ENCODE results near the gene STIMATE.

Gene STIMATE

DNA sequence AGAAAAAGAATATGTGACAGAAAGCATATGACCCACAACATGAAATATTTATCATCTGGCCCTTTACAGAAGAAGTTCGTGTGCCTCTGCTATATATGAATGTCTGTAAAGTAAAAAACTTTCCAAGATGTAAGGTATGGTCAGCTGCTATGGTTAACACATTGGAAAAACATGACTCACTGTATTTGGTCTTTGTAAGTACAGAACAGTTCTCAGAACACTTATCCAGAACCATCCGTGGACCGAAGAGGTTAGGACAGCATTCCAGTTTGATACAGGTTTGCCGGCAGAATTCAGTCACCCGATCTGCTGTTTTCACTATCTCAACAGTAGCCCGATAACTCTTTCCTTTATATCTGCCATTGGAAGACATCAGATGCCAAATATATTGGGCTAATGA lies 13.5 kb upstream of the STIMATE start:
- TF ChIP-seq SIN3A (IDR thresholded peaks at IDR 0.05; ENCODE audit: borderline replicate concordance, insufficient read depth, low read length) (no peak), FOXP2 (optimal IDR thresholded peaks at IDR 0.05; ENCODE audit: borderline replicate concordance, extremely low read depth, extremely low read length, insufficient read depth) (no peak), TAF1 (IDR thresholded peaks at IDR 0.05; ENCODE audit: borderline replicate concordance, insufficient read depth, low read length) (no peak), POLR2AphosphoS5 (IDR thresholded peaks at IDR 0.05; ENCODE audit: low read depth, low read length) (no peak)
- TF ChIP-seq, protein P1, sequence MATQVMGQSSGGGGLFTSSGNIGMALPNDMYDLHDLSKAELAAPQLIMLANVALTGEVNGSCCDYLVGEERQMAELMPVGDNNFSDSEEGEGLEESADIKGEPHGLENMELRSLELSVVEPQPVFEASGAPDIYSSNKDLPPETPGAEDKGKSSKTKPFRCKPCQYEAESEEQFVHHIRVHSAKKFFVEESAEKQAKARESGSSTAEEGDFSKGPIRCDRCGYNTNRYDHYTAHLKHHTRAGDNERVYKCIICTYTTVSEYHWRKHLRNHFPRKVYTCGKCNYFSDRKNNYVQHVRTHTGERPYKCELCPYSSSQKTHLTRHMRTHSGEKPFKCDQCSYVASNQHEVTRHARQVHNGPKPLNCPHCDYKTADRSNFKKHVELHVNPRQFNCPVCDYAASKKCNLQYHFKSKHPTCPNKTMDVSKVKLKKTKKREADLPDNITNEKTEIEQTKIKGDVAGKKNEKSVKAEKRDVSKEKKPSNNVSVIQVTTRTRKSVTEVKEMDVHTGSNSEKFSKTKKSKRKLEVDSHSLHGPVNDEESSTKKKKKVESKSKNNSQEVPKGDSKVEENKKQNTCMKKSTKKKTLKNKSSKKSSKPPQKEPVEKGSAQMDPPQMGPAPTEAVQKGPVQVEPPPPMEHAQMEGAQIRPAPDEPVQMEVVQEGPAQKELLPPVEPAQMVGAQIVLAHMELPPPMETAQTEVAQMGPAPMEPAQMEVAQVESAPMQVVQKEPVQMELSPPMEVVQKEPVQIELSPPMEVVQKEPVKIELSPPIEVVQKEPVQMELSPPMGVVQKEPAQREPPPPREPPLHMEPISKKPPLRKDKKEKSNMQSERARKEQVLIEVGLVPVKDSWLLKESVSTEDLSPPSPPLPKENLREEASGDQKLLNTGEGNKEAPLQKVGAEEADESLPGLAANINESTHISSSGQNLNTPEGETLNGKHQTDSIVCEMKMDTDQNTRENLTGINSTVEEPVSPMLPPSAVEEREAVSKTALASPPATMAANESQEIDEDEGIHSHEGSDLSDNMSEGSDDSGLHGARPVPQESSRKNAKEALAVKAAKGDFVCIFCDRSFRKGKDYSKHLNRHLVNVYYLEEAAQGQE (IDR thresholded peaks at IDR 0.05; ENCODE audit: insufficient read depth in 1 of 2, low read depth in 2 of 2, low read length in 2 of 2): no peak

DNA sequence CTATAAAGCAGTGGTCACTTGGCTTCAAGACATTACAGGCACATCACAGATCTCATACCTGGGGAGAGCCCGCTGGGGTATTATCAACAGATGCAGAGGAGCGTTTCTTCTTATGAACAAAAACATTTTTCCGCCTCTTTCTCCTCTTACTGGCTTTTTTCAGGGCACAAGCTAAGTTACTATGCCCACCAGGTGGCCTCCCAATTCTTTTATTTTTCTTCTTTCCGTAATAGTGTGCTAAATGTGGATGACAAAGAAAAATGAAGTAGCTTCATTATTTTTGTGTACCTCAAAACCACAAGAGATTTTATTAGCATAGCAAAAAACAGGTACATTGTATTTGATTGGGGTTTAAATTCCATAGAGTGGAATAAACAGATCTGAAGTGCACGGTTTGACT lies 10.1 kb upstream of the STIMATE start:
- TF ChIP-seq FOXP2 (optimal IDR thresholded peaks at IDR 0.05; ENCODE audit: borderline replicate concordance, extremely low read depth, extremely low read length, insufficient read depth) (no peak), TAF1 (IDR thresholded peaks at IDR 0.05; ENCODE audit: borderline replicate concordance, insufficient read depth, low read length) (no peak), SIN3A (IDR thresholded peaks at IDR 0.05; ENCODE audit: borderline replicate concordance, insufficient read depth, low read length) (no peak), POLR2AphosphoS5 (IDR thresholded peaks at IDR 0.05; ENCODE audit: low read depth, low read length) (no peak)
- TF ChIP-seq, protein P1 (IDR thresholded peaks at IDR 0.05; ENCODE audit: insufficient read depth in 1 of 2, low read depth in 2 of 2, low read length in 2 of 2): no peak

DNA sequence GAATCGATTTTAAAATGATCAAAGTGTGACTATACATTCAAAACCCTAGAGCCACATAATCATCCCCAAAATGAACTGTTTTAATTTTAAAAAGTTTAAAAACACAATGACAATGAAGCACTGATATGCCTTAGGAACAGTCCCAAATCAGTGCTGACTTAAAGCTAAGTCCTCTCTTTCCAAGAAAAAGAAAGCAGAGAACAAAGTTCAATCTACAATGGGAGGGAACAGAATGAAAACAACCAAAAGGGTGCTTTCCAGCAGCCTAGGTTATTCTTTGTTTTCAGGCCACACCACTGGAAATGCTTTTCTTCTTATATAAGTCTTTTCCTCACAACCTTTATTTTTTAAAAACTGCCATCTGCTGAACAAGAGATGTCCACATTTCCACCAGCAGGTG lies 7.2 kb upstream of the STIMATE start:
- TF ChIP-seq, protein P1 (IDR thresholded peaks at IDR 0.05; ENCODE audit: insufficient read depth in 1 of 2, low read depth in 2 of 2, low read length in 2 of 2): no peak
- no peak for TF ChIP-seq TAF1 (IDR thresholded peaks at IDR 0.05; ENCODE audit: borderline replicate concordance, insufficient read depth, low read length)
- no peak for TF ChIP-seq POLR2AphosphoS5 (IDR thresholded peaks at IDR 0.05; ENCODE audit: low read depth, low read length)
- TF ChIP-seq FOXP2 (optimal IDR thresholded peaks at IDR 0.05; ENCODE audit: borderline replicate concordance, extremely low read depth, extremely low read length, insufficient read depth): no peak
- no peak for TF ChIP-seq SIN3A (IDR thresholded peaks at IDR 0.05; ENCODE audit: borderline replicate concordance, insufficient read depth, low read length)

DNA sequence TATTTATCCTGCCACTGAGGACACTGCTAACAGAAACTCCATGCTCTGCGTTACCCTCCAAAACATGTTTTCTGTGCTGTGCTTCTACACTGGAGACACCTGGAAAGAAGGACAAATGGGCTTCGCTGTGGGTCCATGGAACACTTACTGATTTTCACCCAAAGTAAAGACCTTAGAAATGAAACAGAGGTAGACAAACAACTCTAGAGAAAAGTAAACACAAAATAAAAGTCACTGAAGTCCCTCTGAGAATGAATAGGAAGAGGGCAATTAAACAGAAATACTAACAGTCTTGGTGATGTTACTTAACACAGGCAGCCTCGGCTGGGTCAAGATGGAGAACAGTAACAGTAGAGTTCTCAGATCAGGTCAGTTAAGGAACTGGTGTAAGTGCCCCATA lies 6.7 kb upstream of the STIMATE start:
- no peak for TF ChIP-seq TAF1 (IDR thresholded peaks at IDR 0.05; ENCODE audit: borderline replicate concordance, insufficient read depth, low read length)
- TF ChIP-seq, protein P1 (IDR thresholded peaks at IDR 0.05; ENCODE audit: insufficient read depth in 1 of 2, low read depth in 2 of 2, low read length in 2 of 2): no peak
- TF ChIP-seq SIN3A (IDR thresholded peaks at IDR 0.05; ENCODE audit: borderline replicate concordance, insufficient read depth, low read length): no peak
- no peak for TF ChIP-seq POLR2AphosphoS5 (IDR thresholded peaks at IDR 0.05; ENCODE audit: low read depth, low read length)
- no peak for TF ChIP-seq FOXP2 (optimal IDR thresholded peaks at IDR 0.05; ENCODE audit: borderline replicate concordance, extremely low read depth, extremely low read length, insufficient read depth)

DNA sequence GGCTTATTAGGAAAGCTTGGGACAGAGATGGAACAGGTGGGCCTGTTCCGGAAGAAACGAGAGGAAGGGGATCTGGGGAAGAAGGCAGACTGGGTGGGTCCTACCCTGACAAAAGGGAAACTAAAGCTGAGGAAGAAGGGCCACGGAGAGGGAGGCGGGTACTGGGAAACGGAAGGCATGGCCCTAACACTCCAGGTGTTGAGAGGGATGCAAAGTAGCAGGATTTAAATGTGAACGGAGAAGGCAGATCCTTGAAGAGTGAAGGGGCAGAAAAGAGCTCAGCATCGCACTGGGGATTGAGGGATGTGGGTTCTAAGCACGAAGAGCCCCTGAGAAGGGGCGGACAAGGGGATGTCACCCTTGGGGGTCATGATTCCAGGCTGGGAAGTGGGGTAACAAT lies 735 bp downstream of the STIMATE start:
- TF ChIP-seq TAF1 (IDR thresholded peaks at IDR 0.05; ENCODE audit: borderline replicate concordance, insufficient read depth, low read length) (no peak), SIN3A (IDR thresholded peaks at IDR 0.05; ENCODE audit: borderline replicate concordance, insufficient read depth, low read length) (no peak), FOXP2 (optimal IDR thresholded peaks at IDR 0.05; ENCODE audit: borderline replicate concordance, extremely low read depth, extremely low read length, insufficient read depth) (no peak), POLR2AphosphoS5 (IDR thresholded peaks at IDR 0.05; ENCODE audit: low read depth, low read length) (no peak)
- TF ChIP-seq, protein P1 (IDR thresholded peaks at IDR 0.05; ENCODE audit: insufficient read depth in 1 of 2, low read depth in 2 of 2, low read length in 2 of 2): no peak
